ENCODE measurements around the gene ZNF112. TPM values are rescaled to one million over a fixed set of nuclear protein-coding genes. Genes with fewer than 3 reads are reported as not detected.

ZNF112 gene
- total RNA-seq, 2 experiments from 2014 or later = 0.15 to 0.36 TPM

- POLR2A ChIA-PET = no interaction called here
- CTCF ChIA-PET = no interaction called here
These were observed 71.5 kb downstream of the ZNF112 start for GRCh38 chr19:44284968-44285367.

GRCh38 chr19:44282846-44283245 lies 73.6 kb downstream of the ZNF112 start:
- POLR2A ChIA-PET = no interaction called here
- CTCF ChIA-PET = interaction anchor here (0.6 kb wide), 1 partner anchor 360 kb away, joined by 4 read pairs; no protein-coding TSS in a partner anchor

- ChIA-PET POLR2A (no interaction called here), CTCF (no interaction called here)
These were observed 75.6 kb downstream of the ZNF112 start for GRCh38 chr19:44280916-44281315.

GRCh38 chr19:44278181-44278690 lies 78.2 kb downstream of the ZNF112 start:
- ChIA-PET POLR2A (no interaction called here), CTCF (no interaction called here)

GRCh38 chr19:44277331-44277730 lies 79.1 kb downstream of the ZNF112 start:
- ChIA-PET CTCF (no interaction called here), POLR2A (no interaction called here)

Other genes with a start within 250 kb of the ZNF112 start
- 1 to 10 TPM; 2.8 to 3.2 TPM for gene ZNF225, start 243.3 kb downstream of the ZNF112 start, total RNA-seq
- gene ZNF234, start 215.1 kb downstream of the ZNF112 start, total RNA-seq = 1 to 10 TPM; 7.6 to 8.6 TPM
- 1 to 10 TPM; 4.6 to 4.7 TPM for gene ZNF226, start 191.6 kb downstream of the ZNF112 start, total RNA-seq
- gene ZNF227, start 144.1 kb downstream of the ZNF112 start, total RNA-seq = 10 to 100 TPM; 14.8 to 16.2 TPM
- gene ZNF233, start 96.8 kb downstream of the ZNF112 start, total RNA-seq = under 1 TPM; 0.13 to 0.42 TPM
- 1 to 10 TPM; 2.5 to 2.6 TPM for gene ZNF235, start 51.7 kb downstream of the ZNF112 start, total RNA-seq
- gene ZNF285, start 44.9 kb upstream of the ZNF112 start, total RNA-seq = under 1 TPM; 0.69 to 0.72 TPM
- 1 to 10 TPM in 1 of 2 experiments, under 1 TPM in 1; 0.96 to 1.2 TPM for gene ZNF229, start 91.8 kb upstream of the ZNF112 start, total RNA-seq
- 1 to 10 TPM; 6.0 to 6.3 TPM for gene ZNF180, start 143.8 kb upstream of the ZNF112 start, total RNA-seq
- not detected for gene CEACAM20, start 173.0 kb upstream of the ZNF112 start, total RNA-seq

Measured in activated CD8-positive, alpha-beta memory T cell treated with anti-CD3 and anti-CD28 coated beads for 36 hours (primary cell).